HepG2 (cell line): Measurements from ENCODE around the gene XXYLT1.

Source experiments
- ARNT ChIP-seq: fragments of 450-650 bp; IDR thresholded peaks from 2 replicates; pipeline ENCODE4 v1.6.1; 2017
- EP300 ChIP-seq, 3 experiments: sonication (generic) in 1 of 3; formaldehyde crosslinking in 1 of 3; IDR thresholded peaks; 2 replicates each; pipeline versions ENCODE4 v1.5.1 to v1.6.1; 2011 to 2020; ENCODE audit warnings: low read depth in 2 of 3, low read length in 2 of 3, borderline replicate concordance in 1 of 3, improper control_type of control experiment in 1 of 3, mild to moderate bottlenecking in 1 of 3, missing genetic modification reagents in 1 of 3, moderate library complexity in 1 of 3
- FOXJ3 ChIP-seq: sonication (generic); formaldehyde crosslinking; IDR thresholded peaks from 2 replicates; pipeline ENCODE4 v1.4.0; 2020; ENCODE audit warnings: missing genetic modification reagents, mild to moderate bottlenecking, borderline replicate concordance
- NCOA1 ChIP-seq: sonication (generic); formaldehyde crosslinking; IDR thresholded peaks from 2 replicates; pipeline ENCODE4 v1.9.0; 2021; ENCODE audit warnings: missing genetic modification reagents
- RXRA ChIP-seq: sonication (generic); formaldehyde crosslinking; IDR thresholded peaks from 2 replicates; pipeline ENCODE4 v1.5.1; 2020; ENCODE audit warnings: missing genetic modification reagents
- SIX1 ChIP-seq: sonication (generic); formaldehyde crosslinking; IDR thresholded peaks from 2 replicates; pipeline ENCODE4 v1.4.0; 2020; ENCODE audit warnings: missing genetic modification reagents, borderline replicate concordance
- TAF1 ChIP-seq: sonication (generic); formaldehyde crosslinking; IDR thresholded peaks from 2 replicates; pipeline ENCODE4 v1.4.0; 2020; ENCODE audit warnings: missing genetic modification reagents
- ZFP36L2 ChIP-seq: sonication (generic); formaldehyde crosslinking; IDR thresholded peaks from 2 replicates; pipeline ENCODE4 v1.4.0; 2020; ENCODE audit warnings: missing genetic modification reagents
- TF ChIP-seq, protein P1 (sequence below): sonication (generic); formaldehyde crosslinking; IDR thresholded peaks from 2 replicates; pipeline ENCODE4 v1.4.0; 2020; ENCODE audit warnings: missing genetic modification reagents, mild to moderate bottlenecking, borderline replicate concordance
- TF ChIP-seq, protein P2 (sequence below): sonication (generic); formaldehyde crosslinking; IDR thresholded peaks from 2 replicates; pipeline ENCODE4 v1.4.0; 2020; ENCODE audit warnings: mild to moderate bottlenecking, missing genetic modification reagents
- TF ChIP-seq, protein P3 (sequence below): sonication (generic); formaldehyde crosslinking; IDR thresholded peaks from 2 replicates; pipeline ENCODE4 v1.5.0; 2020; ENCODE audit warnings: mild to moderate bottlenecking, missing genetic modification reagents, moderate library complexity
- TF ChIP-seq, protein P4 (sequence below): sonication (generic); formaldehyde crosslinking; conservative IDR thresholded peaks from 2 replicates; pipeline ENCODE4 v1.4.0; 2020; ENCODE audit warnings: missing genetic modification reagents

DNA sequence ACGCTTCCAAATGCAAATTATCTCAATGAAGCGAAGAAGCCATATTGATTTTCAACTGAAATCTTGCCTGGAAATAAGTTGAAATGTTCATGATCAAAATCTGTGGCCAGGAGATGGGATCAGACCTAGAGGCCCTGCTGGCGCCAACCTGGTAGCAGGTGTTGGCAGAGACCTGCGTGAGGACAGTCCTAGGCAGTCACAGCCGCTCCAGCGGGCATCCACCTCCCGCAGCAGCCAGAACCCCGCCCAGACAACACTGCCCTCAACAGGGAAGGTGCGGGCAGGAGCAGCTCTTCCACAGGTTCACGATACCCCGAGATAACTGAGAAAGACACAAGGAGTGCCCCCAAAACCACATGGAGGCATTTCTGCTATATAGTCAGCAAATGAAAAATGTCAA is 145.3 kb downstream of the XXYLT1 start:
- TF ChIP-seq, protein P1, sequence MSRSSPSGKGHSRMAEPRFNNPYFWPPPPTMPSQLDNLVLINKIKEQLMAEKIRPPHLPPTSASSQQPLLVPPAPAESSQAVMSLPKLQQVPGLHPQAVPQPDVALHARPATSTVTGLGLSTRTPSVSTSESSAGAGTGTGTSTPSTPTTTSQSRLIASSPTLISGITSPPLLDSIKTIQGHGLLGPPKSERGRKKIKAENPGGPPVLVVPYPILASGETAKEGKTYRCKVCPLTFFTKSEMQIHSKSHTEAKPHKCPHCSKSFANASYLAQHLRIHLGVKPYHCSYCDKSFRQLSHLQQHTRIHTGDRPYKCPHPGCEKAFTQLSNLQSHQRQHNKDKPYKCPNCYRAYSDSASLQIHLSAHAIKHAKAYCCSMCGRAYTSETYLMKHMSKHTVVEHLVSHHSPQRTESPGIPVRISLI (CRISPR knock-in tag) = no peak
- TF ChIP-seq TAF1 (CRISPR knock-in tag) = no peak
- no peak for TF ChIP-seq SIX1 (CRISPR knock-in tag)
- TF ChIP-seq, protein P2, sequence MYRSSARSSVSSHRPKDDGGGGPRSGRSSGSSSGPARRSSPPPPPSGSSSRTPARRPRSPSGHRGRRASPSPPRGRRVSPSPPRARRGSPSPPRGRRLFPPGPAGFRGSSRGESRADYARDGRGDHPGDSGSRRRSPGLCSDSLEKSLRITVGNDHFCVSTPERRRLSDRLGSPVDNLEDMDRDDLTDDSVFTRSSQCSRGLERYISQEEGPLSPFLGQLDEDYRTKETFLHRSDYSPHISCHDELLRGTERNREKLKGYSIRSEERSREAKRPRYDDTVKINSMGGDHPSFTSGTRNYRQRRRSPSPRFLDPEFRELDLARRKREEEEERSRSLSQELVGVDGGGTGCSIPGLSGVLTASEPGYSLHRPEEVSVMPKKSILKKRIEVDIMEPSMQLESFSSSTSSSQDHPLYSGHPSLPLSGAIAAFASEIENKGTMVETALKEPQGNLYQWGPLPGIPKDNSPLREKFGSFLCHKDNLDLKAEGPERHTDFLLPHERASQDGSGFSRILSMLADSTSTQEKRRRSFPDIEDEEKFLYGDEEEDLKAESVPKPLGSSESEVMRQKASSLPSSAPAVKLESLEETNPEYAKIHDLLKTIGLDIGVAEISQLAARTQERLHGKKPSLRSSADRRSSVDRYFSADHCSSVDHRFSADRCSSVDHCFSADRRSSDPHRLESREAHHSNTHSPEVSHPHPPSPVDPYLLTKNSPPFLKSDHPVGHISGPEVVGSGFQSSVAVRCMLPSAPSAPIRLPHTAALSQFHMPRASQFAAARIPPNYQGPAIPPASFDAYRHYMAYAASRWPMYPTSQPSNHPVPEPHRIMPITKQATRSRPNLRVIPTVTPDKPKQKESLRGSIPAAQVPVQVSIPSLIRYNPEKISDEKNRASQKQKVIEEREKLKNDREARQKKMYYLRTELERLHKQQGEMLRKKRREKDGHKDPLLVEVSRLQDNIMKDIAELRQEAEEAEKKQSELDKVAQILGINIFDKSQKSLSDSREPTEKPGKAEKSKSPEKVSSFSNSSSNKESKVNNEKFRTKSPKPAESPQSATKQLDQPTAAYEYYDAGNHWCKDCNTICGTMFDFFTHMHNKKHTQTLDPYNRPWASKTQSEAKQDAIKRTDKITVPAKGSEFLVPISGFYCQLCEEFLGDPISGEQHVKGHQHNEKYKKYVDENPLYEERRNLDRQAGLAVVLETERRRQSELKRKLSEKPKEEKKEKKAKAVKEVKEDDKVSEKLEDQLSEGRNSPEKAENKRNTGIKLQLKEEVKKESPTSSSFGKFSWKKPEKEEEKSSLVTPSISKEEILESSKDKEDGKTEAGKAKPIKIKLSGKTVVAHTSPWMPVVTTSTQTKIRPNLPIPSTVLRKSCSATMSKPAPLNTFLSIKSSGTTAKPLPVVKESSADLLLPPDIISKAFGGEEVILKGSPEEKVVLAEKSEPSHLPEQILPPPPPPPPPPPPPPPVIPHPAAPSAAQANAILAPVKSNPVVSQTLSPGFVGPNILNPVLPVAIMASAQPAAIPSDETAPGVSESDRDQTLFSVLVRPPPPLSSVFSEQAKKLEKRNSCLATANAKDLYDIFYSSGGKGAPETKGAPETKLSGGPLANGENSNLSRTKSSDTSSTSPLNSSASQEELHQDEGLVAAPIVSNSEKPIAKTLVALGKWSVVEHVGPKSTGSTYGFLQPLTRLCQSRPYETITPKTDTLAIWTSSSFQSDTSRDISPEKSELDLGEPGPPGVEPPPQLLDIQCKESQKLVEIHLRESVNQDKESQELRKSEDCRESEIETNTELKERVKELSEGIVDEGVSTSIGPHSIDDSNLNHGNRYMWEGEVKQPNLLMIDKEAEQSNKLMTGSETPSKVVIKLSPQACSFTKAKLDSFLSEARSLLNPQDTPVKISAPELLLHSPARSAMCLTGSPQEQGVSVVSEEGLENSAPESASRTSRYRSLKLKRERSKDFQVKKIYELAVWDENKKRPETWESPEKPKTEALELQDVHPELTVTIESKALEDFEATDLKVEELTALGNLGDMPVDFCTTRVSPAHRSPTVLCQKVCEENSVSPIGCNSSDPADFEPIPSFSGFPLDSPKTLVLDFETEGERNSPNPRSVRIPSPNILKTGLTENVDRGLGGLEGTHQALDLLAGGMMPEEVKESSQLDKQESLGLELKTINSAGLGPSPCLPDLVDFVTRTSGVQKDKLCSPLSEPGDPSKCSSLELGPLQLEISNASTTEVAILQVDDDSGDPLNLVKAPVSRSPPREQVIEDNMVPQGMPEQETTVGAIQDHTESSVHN (CRISPR knock-in tag) = no peak
- TF ChIP-seq ARNT = no peak
- TF ChIP-seq, protein P3, sequence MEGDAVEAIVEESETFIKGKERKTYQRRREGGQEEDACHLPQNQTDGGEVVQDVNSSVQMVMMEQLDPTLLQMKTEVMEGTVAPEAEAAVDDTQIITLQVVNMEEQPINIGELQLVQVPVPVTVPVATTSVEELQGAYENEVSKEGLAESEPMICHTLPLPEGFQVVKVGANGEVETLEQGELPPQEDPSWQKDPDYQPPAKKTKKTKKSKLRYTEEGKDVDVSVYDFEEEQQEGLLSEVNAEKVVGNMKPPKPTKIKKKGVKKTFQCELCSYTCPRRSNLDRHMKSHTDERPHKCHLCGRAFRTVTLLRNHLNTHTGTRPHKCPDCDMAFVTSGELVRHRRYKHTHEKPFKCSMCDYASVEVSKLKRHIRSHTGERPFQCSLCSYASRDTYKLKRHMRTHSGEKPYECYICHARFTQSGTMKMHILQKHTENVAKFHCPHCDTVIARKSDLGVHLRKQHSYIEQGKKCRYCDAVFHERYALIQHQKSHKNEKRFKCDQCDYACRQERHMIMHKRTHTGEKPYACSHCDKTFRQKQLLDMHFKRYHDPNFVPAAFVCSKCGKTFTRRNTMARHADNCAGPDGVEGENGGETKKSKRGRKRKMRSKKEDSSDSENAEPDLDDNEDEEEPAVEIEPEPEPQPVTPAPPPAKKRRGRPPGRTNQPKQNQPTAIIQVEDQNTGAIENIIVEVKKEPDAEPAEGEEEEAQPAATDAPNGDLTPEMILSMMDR (CRISPR knock-in tag) = no peak
- TF ChIP-seq, protein P4, sequence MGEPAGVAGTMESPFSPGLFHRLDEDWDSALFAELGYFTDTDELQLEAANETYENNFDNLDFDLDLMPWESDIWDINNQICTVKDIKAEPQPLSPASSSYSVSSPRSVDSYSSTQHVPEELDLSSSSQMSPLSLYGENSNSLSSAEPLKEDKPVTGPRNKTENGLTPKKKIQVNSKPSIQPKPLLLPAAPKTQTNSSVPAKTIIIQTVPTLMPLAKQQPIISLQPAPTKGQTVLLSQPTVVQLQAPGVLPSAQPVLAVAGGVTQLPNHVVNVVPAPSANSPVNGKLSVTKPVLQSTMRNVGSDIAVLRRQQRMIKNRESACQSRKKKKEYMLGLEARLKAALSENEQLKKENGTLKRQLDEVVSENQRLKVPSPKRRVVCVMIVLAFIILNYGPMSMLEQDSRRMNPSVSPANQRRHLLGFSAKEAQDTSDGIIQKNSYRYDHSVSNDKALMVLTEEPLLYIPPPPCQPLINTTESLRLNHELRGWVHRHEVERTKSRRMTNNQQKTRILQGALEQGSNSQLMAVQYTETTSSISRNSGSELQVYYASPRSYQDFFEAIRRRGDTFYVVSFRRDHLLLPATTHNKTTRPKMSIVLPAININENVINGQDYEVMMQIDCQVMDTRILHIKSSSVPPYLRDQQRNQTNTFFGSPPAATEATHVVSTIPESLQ (CRISPR knock-in tag) = no peak
- TF ChIP-seq RXRA (CRISPR knock-in tag) = no peak
- no peak for TF ChIP-seq ZFP36L2
- TF ChIP-seq FOXJ3 (CRISPR knock-in tag) = no peak
- TF ChIP-seq NCOA1 (CRISPR knock-in tag) = no peak
- no peak for TF ChIP-seq EP300 (IDR thresholded peaks at IDR 0.05; ENCODE audit: low read depth in 2 of 2, low read length in 2 of 2)
- no peak for TF ChIP-seq EP300 (CRISPR knock-in tag; IDR thresholded peaks at IDR 0.05; ENCODE audit: borderline replicate concordance)
